DOHH2 (cell line): ENCODE data around the gene CRTC3.

Source experiments
- H3F3A ChIP-seq: fragments of 200-600 bp; sonication (generic), shearing (Covaris generic); 2 replicates; pipeline ENCODE4 v1.6.0; 2016; ENCODE audit warnings: antibody characterized with exemption, mild to moderate bottlenecking; ENCODE audit not compliant: control insufficient read depth, insufficient read depth
- H3K27ac ChIP-seq: fragments of 200-600 bp; sonication (generic); 2 replicates; pipeline ENCODE4 v1.5.1; 2014; ENCODE audit warnings: low read depth, mild to moderate bottlenecking, low read length, moderate library complexity
- H3K27me3 ChIP-seq: fragments of 200-600 bp; sonication (generic); 2 replicates; pipeline ENCODE4 v1.6.1; 2014; ENCODE audit warnings: mild to moderate bottlenecking, low read length, mixed read lengths; ENCODE audit not compliant: control insufficient read depth
- H3K36me3 ChIP-seq: fragments of 200-600 bp; sonication (generic); 2 replicates; pipeline ENCODE4 v1.6.1; 2014; ENCODE audit warnings: mild to moderate bottlenecking, low read length, moderate library complexity, mixed read lengths; ENCODE audit not compliant: control insufficient read depth
- H3K4me1 ChIP-seq: fragments of 200-600 bp; sonication (generic); 2 replicates; pipeline ENCODE4 v1.6.1; 2014; ENCODE audit warnings: mild to moderate bottlenecking, low read length, mixed read lengths; ENCODE audit not compliant: control insufficient read depth
- H3K4me2 ChIP-seq: fragments of 200-600 bp; sonication (generic); 2 replicates; pipeline ENCODE4 v1.6.0; 2014; ENCODE audit warnings: mild to moderate bottlenecking, low read length, moderate library complexity
- H3K4me3 ChIP-seq: fragments of 200-600 bp; sonication (generic); 2 replicates; pipeline ENCODE4 v1.5.1; 2014; ENCODE audit warnings: mild to moderate bottlenecking, low read length, mixed read lengths
- H3K79me2 ChIP-seq: fragments of 200-600 bp; sonication (generic); 2 replicates; pipeline ENCODE4 v1.6.1; 2014; ENCODE audit warnings: mild to moderate bottlenecking, low read length, mixed read lengths; ENCODE audit not compliant: control insufficient read depth
- H3K9me2 ChIP-seq: fragments of 200-600 bp; sonication (generic); replicated peaks from 2 replicates; pipeline ENCODE4 v1.6.1; 2014; ENCODE audit warnings: mild to moderate bottlenecking, low read length, mixed read lengths; ENCODE audit not compliant: control insufficient read depth
- H3K9me3 ChIP-seq: fragments of 200-600 bp; sonication (generic); 2 replicates; pipeline ENCODE4 v1.6.1; 2014; ENCODE audit warnings: antibody characterized with exemption, low read length, mixed read lengths; ENCODE audit not compliant: control insufficient read depth, insufficient read depth
- H4K20me1 ChIP-seq: fragments of 200-600 bp; sonication (generic); 2 replicates; pipeline ENCODE4 v1.6.0; 2014; ENCODE audit warnings: low read depth, mild to moderate bottlenecking, antibody characterized with exemption, low read length, moderate library complexity; ENCODE audit not compliant: control insufficient read depth, insufficient read depth
- CTCF ChIP-seq: fragments of 200-600 bp; sonication (generic); IDR thresholded peaks from one replicate; pipeline ENCODE4 v1.5.1; 2014; ENCODE audit warnings: antibody characterized with exemption, mild to moderate bottlenecking, low read depth, low read length; ENCODE audit not compliant: poor library complexity, severe bottlenecking
- EZH2phosphoT487 ChIP-seq: fragments of 200-600 bp; sonication (generic); IDR thresholded peaks from 2 replicates; pipeline ENCODE4 v1.6.1; 2017; ENCODE audit warnings: borderline replicate concordance, mild to moderate bottlenecking, antibody characterized with exemption, low read length, moderate library complexity, mixed read lengths

Gene CRTC3

GRCh38 chr15:90641581-90642463 lies 112.1 kb downstream of the CRTC3 start:
- Histone ChIP-seq H3K9me2 (no peaks in the 10 kb centered on the region), H3K27ac (no peak overlapping the region), H3K36me3 (peaks cover 24% of the 10 kb centered on the region), H3K27me3 (no peaks in the 10 kb centered on the region), H3K79me2 (no peaks in the 10 kb centered on the region), H3K4me2 (no peak overlapping the region), H3K9me3 (no peaks in the 10 kb centered on the region), H3F3A (peaks cover 24% of the 10 kb centered on the region), H3K4me3 (no peak overlapping the region), H3K4me1 (no peaks in the 10 kb centered on the region), H4K20me1 (no peaks in the 10 kb centered on the region)
- TF ChIP-seq EZH2phosphoT487 = no peak
- TF ChIP-seq CTCF = no peak

DNA sequence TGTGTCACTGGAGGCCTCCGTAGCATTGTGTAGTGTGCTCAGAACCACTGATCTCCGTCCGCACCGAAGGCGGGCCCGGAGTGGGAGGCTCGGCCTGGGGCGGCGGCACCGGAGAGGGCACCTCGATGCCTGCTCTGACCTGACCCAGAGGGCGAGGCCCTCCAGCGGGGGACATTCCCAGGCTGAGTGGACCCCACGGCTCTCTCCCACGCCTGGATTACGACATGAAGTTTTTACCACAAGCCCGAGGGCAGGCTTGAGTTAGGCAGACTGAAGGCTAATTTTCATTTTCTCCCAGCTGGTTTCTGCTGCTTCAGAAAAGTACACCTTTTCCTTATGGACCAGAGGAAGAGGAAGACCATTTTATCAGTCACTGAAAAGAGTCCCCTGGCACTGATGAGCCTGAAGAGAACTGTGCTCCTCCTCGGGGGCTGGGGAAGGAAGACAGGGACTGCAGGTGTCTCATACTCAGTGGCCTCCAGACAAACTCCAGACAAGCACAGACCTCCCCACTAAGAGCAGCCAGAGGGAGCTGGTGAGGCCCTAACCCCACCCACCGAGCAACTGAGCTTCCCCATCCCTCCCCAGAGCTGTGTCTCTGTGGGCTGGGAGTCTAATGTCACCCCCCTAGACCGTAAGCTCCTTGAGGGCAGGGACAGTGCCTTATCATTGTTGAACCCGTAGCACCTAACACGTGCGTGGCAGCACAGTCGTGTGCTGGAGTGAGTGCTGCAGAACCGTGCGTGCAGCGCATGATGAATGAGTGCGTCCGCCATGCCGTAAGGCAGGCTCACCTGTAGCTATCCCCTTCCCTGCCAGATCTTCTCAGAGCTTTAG lies 113.0 kb downstream of the CRTC3 start:
- no peaks in the 10 kb centered on the region for H3K27me3 ChIP-seq
- H3K79me2 ChIP-seq = no peaks in the 10 kb centered on the region
- no peaks in the 10 kb centered on the region for H3K9me3 ChIP-seq
- H3K4me2 ChIP-seq = no peak overlapping the region
- H4K20me1 ChIP-seq = no peaks in the 10 kb centered on the region
- no peak overlapping the region for H3K4me3 ChIP-seq
- peaks cover 25% of the 10 kb centered on the region for H3F3A ChIP-seq
- peaks cover 4% of the 10 kb centered on the region for H3K4me1 ChIP-seq
- H3K9me2 ChIP-seq = no peaks in the 10 kb centered on the region
- H3K27ac ChIP-seq = no peak overlapping the region
- peaks cover 24% of the 10 kb centered on the region for H3K36me3 ChIP-seq
- TF ChIP-seq EZH2phosphoT487 = no peak
- no peak for TF ChIP-seq CTCF

DNA sequence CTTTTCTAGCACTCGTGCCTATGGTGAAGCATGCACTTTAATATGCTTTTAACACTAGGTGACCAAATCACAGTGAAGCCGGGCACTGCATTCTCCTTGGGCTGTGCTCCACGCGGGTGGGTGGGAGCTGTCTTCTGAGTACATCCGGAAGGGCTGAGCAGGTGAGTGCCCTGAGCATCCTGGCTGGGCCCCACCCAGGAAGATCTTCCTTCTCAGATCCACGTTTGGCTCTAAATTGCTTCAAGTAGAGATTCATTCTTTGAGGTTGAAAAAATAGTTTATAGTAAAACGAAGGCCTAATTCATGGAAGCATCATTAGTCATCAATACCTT lies 113.5 kb downstream of the CRTC3 start:
- TF ChIP-seq CTCF (no peak), EZH2phosphoT487 (no peak)
- Histone ChIP-seq H3K27me3 (no peaks in the 10 kb centered on the region), H3K4me2 (no peak overlapping the region), H3K9me3 (no peaks in the 10 kb centered on the region), H3K79me2 (no peaks in the 10 kb centered on the region), H3K36me3 (peaks cover 24% of the 10 kb centered on the region), H3K4me1 (peaks cover 10% of the 10 kb centered on the region), H4K20me1 (no peaks in the 10 kb centered on the region), H3K9me2 (no peaks in the 10 kb centered on the region), H3K27ac (no peak overlapping the region), H3K4me3 (no peak overlapping the region), H3F3A (peaks cover 25% of the 10 kb centered on the region)
